NCI-H748 (cell line): Measurements from ENCODE around the gene C2orf72.
"Not testable (repeated sequence)": the region's sequence is repeated elsewhere in the genome, so short reads cannot be mapped to it uniquely, and the experiment has no call there.

Experiments
- DNase-seq: peaks from one replicate; lab custom pipeline; 2025; ENCODE audit not compliant: unreplicated experiment; lab: John Stamatoyannopoulos, UW

The C2orf72 gene

DNA sequence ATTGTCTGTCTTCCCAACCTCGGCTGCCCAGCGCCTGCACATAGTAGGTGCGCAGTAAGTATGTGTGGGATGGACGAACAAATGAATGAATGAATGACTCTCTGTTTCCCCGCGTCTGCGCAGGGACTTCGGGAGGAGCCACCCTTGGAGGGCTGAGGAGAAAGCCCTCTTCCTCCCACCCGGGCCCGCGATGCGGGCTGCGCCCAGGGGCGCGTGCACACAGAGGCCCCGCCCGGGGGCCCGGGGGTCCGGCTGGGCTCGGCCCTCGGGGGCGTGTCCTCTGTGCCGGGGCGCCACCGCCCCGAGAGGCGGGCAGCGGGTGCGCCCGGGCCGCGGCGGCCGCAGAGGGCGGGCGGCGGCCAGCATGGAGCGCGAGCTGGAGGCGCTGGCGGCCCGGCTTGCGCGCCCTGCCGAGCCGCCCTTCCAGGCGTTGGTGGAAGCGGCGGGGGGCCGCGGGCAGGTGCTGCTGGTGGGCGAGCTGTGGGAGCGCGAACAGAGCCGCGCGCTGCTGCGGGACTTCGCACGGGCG is at the start of gene C2orf72:
C2orf72 (plus strand) TSS at position 322 of the 529 bp plus-strand sequence; CDS start at position 365, 43 bp downstream.
- peak; percentile 59 for DNase-seq

GRCh38 chr2:230989731-230990130 is 47.6 kb upstream of the C2orf72 start:
- no peak for DNase-seq

- DNase-seq, result no peak
Observed at GRCh38 chr2:230990131-230990898, 47.0 kb upstream of the C2orf72 start.

- no peak for DNase-seq
Observed at GRCh38 chr2:230990899-230991150, 46.5 kb upstream of the C2orf72 start.

DNA sequence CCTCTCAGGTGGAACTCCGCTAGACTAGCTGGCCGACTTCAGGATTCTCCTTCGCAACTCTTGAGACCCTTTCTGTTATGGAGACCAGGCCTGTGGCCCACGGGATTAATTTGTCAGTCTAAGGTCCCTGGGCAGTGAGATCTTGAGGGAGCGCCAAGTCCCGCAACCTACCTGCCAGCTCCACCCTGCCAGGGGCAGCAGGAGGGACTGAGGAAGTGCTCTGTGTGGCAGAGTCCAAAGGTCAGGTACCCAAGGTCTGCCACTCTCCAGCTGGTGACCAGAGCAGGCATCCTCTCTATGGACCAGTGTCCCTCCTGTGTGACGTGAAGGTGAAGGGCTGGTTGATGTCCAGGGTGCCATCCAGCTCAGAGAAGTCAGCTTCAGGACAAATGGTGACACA is 45.7 kb upstream of the C2orf72 start:
- no peak for DNase-seq

DNA sequence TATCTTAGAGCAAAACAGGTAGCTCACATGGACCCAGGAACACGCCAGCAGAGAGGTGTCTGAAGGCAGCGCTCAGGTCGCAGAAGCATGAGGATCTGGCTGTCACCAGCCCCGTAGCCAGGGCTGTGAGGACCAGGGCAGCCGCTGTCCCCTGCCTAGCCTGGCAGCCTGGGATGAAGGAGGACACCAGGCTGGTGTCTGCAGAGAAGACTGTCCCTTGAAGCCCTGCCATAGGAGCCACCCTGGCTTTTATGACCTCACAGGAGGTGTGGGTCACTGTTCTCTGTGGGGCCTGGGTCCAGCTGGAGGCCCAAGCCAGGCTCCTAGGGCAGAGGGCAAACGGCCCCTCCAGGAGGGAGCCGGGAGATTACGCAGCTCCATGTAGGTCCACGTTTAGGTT is 41.5 kb upstream of the C2orf72 start, which contains the start of gene SPATA3:
SPATA3 (plus strand) TSS at position 301 of the 400 bp plus-strand sequence. CDS start 113 bp downstream, outside the sequence.
- no peak for DNase-seq

DNA sequence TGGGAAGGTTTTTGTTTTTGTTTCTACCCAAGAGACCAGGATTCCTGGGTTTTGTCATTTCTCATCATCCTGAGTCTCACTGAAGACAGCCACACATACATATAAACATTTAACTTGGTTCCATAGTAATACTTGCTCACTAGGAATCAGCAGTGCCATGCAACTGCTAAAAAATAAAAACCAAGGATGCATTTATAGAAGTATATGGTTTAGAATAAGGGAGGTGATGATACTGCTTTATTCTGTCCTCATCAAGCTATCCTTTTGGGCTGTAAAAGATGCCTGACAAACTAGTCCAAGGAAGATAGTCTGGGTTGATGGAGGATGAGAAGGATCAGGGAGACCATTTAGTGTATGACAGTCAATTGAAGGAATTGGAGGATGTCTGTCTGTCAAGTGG is 40.7 kb upstream of the C2orf72 start:
- DNase-seq, result no peak

DNA sequence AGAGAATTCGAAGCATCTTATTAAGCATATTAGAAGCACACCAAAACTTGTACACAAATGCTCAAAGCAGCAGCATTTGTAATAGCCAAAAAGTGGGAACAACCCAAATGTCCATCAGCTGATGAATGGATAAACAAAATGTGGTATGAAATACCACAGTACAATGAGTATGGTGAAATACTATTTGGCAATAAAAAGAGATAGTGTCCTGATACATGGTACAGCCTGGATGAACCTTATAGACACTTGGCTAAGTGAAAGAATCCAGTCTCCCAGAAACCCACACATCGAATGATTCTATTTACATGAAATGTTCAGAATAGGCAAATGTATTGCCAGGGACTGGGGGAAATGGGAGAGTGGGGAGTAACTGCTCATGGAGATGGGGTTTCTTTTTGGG is 38.4 kb upstream of the C2orf72 start:
- DNase-seq, result no peak

- no peak for DNase-seq
Observed at GRCh38 chr2:230999477-230999876, 37.8 kb upstream of the C2orf72 start.

GRCh38 chr2:231000211-231000904 is 37.0 kb upstream of the C2orf72 start:
- peak; percentile 44 for DNase-seq

GRCh38 chr2:231001036-231001435 is 36.3 kb upstream of the C2orf72 start:
- no peak for DNase-seq

DNA sequence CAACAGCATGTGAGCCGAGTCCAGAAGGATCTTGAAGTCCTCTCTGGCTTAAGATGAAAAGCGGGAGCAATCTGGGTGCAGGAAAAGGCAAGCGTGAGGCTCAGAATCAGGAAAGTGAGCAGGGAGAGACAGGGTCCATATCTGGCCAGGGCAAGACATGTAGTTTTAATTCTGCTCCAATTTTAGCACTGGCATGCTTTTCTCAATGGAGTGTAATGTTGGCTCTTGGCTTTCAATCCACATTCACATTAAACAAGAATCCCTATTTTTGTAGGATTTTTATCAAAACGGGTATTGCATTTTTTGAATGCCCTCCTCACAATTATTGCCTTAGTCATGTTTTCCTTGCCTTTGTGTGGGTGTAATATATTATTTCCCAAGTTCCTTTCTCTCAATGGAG is 35.4 kb upstream of the C2orf72 start:
- DNase-seq, result no peak

GRCh38 chr2:231002641-231003040 is 34.7 kb upstream of the C2orf72 start:
- DNase-seq, result no peak

- DNase-seq, result no peak
Observed at GRCh38 chr2:231003186-231003585, 34.1 kb upstream of the C2orf72 start.

- not testable (repeated sequence) for DNase-seq
Observed at GRCh38 chr2:231004930-231005329, 32.4 kb upstream of the C2orf72 start.

DNA sequence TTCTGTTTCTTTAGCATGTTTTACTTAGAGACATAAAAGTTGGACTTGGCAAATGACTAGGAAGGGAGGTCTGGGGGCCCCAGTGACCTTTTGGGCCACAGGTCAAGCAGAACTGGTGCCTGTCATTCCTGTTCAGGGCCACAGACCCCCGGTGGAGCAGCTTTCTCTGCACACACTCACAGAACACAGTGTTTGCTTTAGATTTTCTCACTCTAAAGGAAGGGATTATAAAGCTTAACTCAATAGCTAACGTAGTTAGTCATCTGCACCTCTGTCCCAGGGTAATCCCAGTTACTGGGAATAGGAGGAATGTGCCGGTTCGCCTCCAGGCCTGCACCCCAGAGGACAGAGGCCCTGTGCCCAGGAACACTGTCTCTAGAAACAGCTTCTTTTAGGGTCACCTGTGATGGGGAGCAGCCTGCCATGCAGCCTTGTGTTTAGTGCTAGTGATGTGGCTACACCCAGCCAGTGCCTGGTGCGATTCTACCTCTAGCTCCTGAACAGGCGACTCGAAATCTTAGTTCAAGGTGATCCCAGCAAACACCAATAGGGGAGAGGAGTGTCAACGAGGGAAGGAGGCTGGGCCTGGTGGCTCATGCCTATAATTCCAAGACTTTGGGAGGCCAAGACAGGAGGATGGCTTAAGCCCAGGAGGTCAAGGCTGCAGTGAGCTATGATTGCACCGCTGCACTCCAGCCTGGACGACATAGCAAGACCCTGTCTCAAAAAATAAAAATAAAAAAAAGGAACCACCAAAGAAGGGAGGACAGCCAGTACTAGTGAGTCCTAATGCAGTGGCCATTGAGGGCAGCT is 29.8 kb upstream of the C2orf72 start:
- no peak for DNase-seq

DNA sequence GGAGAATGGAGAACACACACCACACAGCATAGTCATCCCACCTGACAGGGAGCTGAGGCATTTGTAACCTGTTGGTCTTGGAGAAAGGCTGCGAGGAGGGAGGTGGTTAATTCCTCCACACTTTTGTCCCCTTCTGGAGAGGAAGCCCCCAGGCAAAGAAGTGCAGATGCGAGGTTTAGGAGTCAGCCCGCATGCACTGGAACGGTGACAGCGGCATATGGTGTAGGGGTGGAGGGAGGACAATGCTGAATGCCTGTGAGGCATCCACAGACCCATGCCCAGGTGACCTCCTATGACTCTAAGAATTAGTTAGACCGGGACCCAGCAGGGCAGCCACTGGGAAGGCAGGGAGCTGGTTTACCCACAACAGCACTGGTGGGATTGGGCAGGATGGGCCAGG is 29.2 kb upstream of the C2orf72 start:
- DNase-seq, result no peak

- DNase-seq, result no peak
Observed at GRCh38 chr2:231009236-231009919, 27.9 kb upstream of the C2orf72 start.

DNA sequence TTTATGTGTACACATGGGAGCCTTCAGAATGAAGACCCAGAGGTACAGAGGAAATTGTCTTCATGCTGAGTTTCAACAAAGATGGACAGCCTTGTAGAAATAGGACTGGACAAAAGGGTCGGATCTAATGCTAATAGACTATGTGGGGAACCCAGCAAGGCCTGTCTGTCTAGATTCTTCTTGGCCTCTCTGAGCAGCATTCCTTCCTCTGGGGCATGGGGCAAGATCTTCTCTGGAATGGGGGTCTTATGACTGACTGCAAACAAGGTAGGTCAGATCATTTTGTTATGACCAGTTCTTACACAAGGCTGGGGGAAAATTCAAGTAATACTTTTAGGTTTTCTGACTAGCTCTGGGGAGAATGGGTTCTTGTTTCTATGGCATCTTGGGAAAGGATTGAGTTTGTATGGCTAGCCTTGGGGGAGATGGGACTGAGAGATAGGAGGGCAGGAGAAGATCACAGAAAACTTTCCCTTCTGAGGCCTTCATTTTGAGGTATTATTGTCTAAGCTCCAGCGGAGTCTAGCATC is 27.1 kb upstream of the C2orf72 start:
- no peak for DNase-seq

GRCh38 chr2:231011526-231011925 is 25.8 kb upstream of the C2orf72 start:
- no peak for DNase-seq

GRCh38 chr2:231012463-231012862 is 24.9 kb upstream of the C2orf72 start:
- no peak for DNase-seq
